Measurements from ENCODE around the gene LSM6.

Gene LSM6

DNA sequence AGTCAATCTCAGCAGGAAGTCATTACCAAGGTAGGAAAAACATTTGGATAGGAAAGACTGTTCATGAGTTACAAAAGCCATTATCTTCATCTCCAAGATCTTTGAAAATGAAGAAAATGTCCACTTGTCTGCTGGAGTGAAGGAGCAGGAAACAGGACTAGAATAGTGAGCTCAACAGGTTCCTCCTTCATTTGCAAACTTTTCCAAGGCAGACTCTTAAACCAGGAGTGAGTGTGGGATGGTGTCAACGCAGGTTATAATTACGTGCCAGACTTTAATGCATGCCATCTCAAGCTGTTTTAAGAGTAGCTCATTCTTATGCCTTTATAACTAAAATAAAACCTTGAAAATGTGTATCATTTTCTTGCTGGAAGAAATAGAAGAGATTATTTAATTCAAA lies 35.4 kb downstream of the LSM6 start:
- H3K27ac ChIP-seq (replicated peaks), result no peak overlapping the region
- no peaks in the 10 kb centered on the region for H3K27me3 ChIP-seq (ENCODE audit: insufficient read depth, poor library complexity, severe bottlenecking)
- no peak overlapping the region for H3K4me3 ChIP-seq (replicated peaks; ENCODE audit: insufficient read depth, low read length)
- TF ChIP-seq, protein P1, sequence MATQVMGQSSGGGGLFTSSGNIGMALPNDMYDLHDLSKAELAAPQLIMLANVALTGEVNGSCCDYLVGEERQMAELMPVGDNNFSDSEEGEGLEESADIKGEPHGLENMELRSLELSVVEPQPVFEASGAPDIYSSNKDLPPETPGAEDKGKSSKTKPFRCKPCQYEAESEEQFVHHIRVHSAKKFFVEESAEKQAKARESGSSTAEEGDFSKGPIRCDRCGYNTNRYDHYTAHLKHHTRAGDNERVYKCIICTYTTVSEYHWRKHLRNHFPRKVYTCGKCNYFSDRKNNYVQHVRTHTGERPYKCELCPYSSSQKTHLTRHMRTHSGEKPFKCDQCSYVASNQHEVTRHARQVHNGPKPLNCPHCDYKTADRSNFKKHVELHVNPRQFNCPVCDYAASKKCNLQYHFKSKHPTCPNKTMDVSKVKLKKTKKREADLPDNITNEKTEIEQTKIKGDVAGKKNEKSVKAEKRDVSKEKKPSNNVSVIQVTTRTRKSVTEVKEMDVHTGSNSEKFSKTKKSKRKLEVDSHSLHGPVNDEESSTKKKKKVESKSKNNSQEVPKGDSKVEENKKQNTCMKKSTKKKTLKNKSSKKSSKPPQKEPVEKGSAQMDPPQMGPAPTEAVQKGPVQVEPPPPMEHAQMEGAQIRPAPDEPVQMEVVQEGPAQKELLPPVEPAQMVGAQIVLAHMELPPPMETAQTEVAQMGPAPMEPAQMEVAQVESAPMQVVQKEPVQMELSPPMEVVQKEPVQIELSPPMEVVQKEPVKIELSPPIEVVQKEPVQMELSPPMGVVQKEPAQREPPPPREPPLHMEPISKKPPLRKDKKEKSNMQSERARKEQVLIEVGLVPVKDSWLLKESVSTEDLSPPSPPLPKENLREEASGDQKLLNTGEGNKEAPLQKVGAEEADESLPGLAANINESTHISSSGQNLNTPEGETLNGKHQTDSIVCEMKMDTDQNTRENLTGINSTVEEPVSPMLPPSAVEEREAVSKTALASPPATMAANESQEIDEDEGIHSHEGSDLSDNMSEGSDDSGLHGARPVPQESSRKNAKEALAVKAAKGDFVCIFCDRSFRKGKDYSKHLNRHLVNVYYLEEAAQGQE (IDR thresholded peaks at IDR 0.05; ENCODE audit: insufficient replicate concordance, low read depth), result no peak
- TF ChIP-seq, protein P2, sequence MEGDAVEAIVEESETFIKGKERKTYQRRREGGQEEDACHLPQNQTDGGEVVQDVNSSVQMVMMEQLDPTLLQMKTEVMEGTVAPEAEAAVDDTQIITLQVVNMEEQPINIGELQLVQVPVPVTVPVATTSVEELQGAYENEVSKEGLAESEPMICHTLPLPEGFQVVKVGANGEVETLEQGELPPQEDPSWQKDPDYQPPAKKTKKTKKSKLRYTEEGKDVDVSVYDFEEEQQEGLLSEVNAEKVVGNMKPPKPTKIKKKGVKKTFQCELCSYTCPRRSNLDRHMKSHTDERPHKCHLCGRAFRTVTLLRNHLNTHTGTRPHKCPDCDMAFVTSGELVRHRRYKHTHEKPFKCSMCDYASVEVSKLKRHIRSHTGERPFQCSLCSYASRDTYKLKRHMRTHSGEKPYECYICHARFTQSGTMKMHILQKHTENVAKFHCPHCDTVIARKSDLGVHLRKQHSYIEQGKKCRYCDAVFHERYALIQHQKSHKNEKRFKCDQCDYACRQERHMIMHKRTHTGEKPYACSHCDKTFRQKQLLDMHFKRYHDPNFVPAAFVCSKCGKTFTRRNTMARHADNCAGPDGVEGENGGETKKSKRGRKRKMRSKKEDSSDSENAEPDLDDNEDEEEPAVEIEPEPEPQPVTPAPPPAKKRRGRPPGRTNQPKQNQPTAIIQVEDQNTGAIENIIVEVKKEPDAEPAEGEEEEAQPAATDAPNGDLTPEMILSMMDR (IDR thresholded peaks at IDR 0.05; ENCODE audit: insufficient read depth, low read length), result no peak
- no peak for TF ChIP-seq GABPA (IDR thresholded peaks at IDR 0.05; ENCODE audit: low read depth)
- no peak for TF ChIP-seq POLR2AphosphoS5 (IDR thresholded peaks at IDR 0.05; ENCODE audit: low read depth)
- no peak for TF ChIP-seq SPI1 (IDR thresholded peaks at IDR 0.05; ENCODE audit: borderline replicate concordance, low read depth)
- no peak for DNase-seq (ENCODE audit: low read depth in 1 of 2, low spot score in 1 of 2)

DNA sequence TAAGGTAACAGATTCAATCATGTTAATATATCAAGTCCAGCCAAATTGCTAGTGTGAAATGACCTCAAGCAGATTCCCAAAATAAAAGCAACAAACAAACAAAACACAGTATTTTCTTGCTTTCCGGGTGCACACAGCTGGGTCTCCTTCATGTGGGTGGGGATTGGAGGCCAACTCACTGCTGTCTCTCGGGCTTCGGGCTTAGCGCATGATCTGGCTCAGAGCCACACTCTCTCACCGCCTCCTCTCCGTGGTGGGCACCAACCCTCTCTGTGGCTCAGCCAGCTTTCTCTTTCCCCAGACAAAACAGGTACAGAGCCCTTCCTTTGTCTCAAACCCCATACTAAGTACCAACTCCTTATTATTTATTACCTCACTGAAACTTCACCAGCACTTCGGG lies 35.9 kb downstream of the LSM6 start:
- no peak for DNase-seq (ENCODE audit: low read depth in 1 of 2, low spot score in 1 of 2)
- H3K27ac ChIP-seq (replicated peaks), result no peak overlapping the region
- TF ChIP-seq POLR2AphosphoS5 (IDR thresholded peaks at IDR 0.05; ENCODE audit: low read depth) (no peak), GABPA (IDR thresholded peaks at IDR 0.05; ENCODE audit: low read depth) (no peak), SPI1 (IDR thresholded peaks at IDR 0.05; ENCODE audit: borderline replicate concordance, low read depth) (no peak)
- TF ChIP-seq, protein P1 (IDR thresholded peaks at IDR 0.05; ENCODE audit: insufficient replicate concordance, low read depth), result no peak
- TF ChIP-seq, protein P2 (IDR thresholded peaks at IDR 0.05; ENCODE audit: insufficient read depth, low read length), result no peak
- no peak overlapping the region for H3K4me3 ChIP-seq (replicated peaks; ENCODE audit: insufficient read depth, low read length)
- no peaks in the 10 kb centered on the region for H3K27me3 ChIP-seq (ENCODE audit: insufficient read depth, poor library complexity, severe bottlenecking)

DNA sequence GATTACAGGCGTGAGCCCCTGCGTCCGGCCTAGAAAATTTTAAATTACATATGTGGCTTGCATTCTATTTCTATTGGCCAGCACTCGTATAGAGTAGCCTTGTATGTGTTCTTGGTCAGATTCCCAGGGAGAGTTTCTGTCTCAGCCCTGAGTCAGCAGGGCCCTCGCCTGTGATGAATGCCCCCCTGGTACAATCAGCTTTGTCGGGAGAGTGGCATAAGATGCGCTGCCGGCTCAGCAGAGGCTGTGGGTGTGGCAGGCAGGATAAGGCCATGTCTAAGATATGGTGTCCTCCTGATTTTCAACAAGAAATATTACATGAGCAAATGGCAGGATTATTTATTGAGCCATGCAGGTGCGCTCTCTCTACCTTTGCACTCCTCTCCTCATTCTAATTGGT lies 37.3 kb downstream of the LSM6 start:
- H3K4me3 ChIP-seq (replicated peaks; ENCODE audit: insufficient read depth, low read length), result no peak overlapping the region
- H3K27ac ChIP-seq (replicated peaks), result no peak overlapping the region
- DNase-seq (ENCODE audit: low read depth in 1 of 2, low spot score in 1 of 2), result no peak
- TF ChIP-seq SPI1 (IDR thresholded peaks at IDR 0.05; ENCODE audit: borderline replicate concordance, low read depth) (no peak), POLR2AphosphoS5 (IDR thresholded peaks at IDR 0.05; ENCODE audit: low read depth) (no peak), GABPA (IDR thresholded peaks at IDR 0.05; ENCODE audit: low read depth) (no peak)
- TF ChIP-seq, protein P2 (IDR thresholded peaks at IDR 0.05; ENCODE audit: insufficient read depth, low read length), result no peak
- TF ChIP-seq, protein P1 (IDR thresholded peaks at IDR 0.05; ENCODE audit: insufficient replicate concordance, low read depth), result no peak
- H3K27me3 ChIP-seq (ENCODE audit: insufficient read depth, poor library complexity, severe bottlenecking), result no peaks in the 10 kb centered on the region

Measured in HL-60 (cell line).